GM12878 (cell line): ENCODE results near the gene OR6C3. TPM values are rescaled to one million over a fixed set of nuclear protein-coding genes. Genes with fewer than 3 reads are reported as not detected.

Source experiments
- ATAC-seq: fragments of 200-7000 bp; cut with Tn5 transposase; 3 replicates; pipeline ENCODE4 v1.9.1; 2020; ENCODE audit warnings: mild to moderate bottlenecking, moderate library complexity
- BruUV-seq: library from RNA; stranded (reverse); fragments of 400-500 nt; replicated peaks from 2 replicates; lab custom pipeline; 2021; lab: Mats Ljungman, UMichigan
- CTCF ChIA-PET: fragments of 300-600 bp; sonication (Branson Sonifier 250); formaldehyde crosslinking; extraction: SDS; loops from one replicate; lab custom pipeline; 2021; ENCODE audit warnings: inconsistent platforms; lab: Yijun Ruan, JAX
- POLR2A ChIA-PET: fragments of 350-600 bp; formaldehyde crosslinking; extraction: SDS; loops from one replicate; lab custom pipeline; 2021; ENCODE audit warnings: inconsistent platforms; lab: Charles Lee
- RAD21 ChIA-PET: fragments of 300-600 bp; sonication (Branson Sonifier 250); formaldehyde crosslinking; loops from one replicate; lab custom pipeline; 2023; ENCODE audit warnings: antibody characterized with exemption; ENCODE audit not compliant: unreplicated experiment; lab: Charles Lee
- SMC1A ChIA-PET: fragments of 300-600 bp; sonication (Branson Sonifier 250); formaldehyde crosslinking; loops from one replicate; lab custom pipeline; 2023; ENCODE audit not compliant: unreplicated experiment, uncharacterized antibody; lab: Charles Lee
- DNase-seq: peaks from one replicate; pipeline ENCODE4 v3.0.0-alpha.2; 2011; ENCODE audit warnings: low read depth, low spot score
- FAIRE-seq: peaks from 3 replicates; lab custom pipeline; 2011; peaks lifted over from hg19 to GRCh38; lab: Jason Lieb, UNC
- H2AFZ ChIP-seq: 2 replicates; pipeline ENCODE4 v1.6.0; 2011; ENCODE audit warnings: low read depth, low read length, control low read depth; ENCODE audit not compliant: control insufficient read depth
- H3K27ac ChIP-seq: 2 replicates; pipeline ENCODE4 v1.5.1; 2011; ENCODE audit warnings: control low read depth; ENCODE audit not compliant: control insufficient read depth, insufficient read depth
- H3K27me3 ChIP-seq, 2 experiments: replicated peaks in 1 of 2; 2 replicates each; pipeline versions ENCODE4 v1.6.0 to v1.6.1; 2011; ENCODE audit warnings: low read length in 1 of 2; ENCODE audit not compliant: control insufficient read depth in 2 of 2, insufficient read depth in 2 of 2
- H3K36me3 ChIP-seq, 2 experiments: 2 replicates each; pipeline ENCODE4 v1.5.1; 2011; ENCODE audit warnings: low read length in 1 of 2; ENCODE audit not compliant: control insufficient read depth in 2 of 2, insufficient read depth in 2 of 2
- H3K4me1 ChIP-seq: 2 replicates; pipeline ENCODE4 v1.6.1; 2011; ENCODE audit warnings: mild to moderate bottlenecking, low read length, moderate library complexity, mixed read lengths; ENCODE audit not compliant: control insufficient read depth, insufficient read depth
- H3K4me2 ChIP-seq: 2 replicates; pipeline ENCODE4 v1.6.0; 2011; ENCODE audit warnings: control low read depth; ENCODE audit not compliant: control insufficient read depth, insufficient read depth
- H3K4me3 ChIP-seq: fragments of 200-600 bp; sonication (generic); 2 replicates; pipeline ENCODE4 v1.5.1; 2016
- H3K79me2 ChIP-seq: 2 replicates; pipeline ENCODE4 v1.6.0; 2011; ENCODE audit warnings: low read length; ENCODE audit not compliant: control insufficient read depth, insufficient read depth
- H3K9ac ChIP-seq: 2 replicates; pipeline ENCODE4 v1.8.0; 2011; ENCODE audit warnings: low read length, control low read depth, mixed read lengths; ENCODE audit not compliant: control insufficient read depth, insufficient read depth
- H3K9me3 ChIP-seq: replicated peaks from 3 replicates; pipeline ENCODE4 v1.5.1; 2011; ENCODE audit warnings: mild to moderate bottlenecking, low read length; ENCODE audit not compliant: control insufficient read depth, insufficient read depth
- H4K20me1 ChIP-seq: 2 replicates; pipeline ENCODE4 v1.6.0; 2011; ENCODE audit not compliant: control insufficient read depth, insufficient read depth
- CHD4 ChIP-seq: fragments of 200-600 bp; sonication (generic); IDR thresholded peaks from 2 replicates; pipeline ENCODE4 v1.6.1; 2016; ENCODE audit warnings: mild to moderate bottlenecking
- CREM ChIP-seq: IDR thresholded peaks from 2 replicates; pipeline ENCODE4 v1.6.1; 2014; ENCODE audit warnings: antibody characterized with exemption, low read depth
- DPF2 ChIP-seq: fragments of 450-650 bp; IDR thresholded peaks from 2 replicates; pipeline ENCODE4 v1.6.1; 2017; ENCODE audit warnings: mild to moderate bottlenecking
- HCFC1 ChIP-seq: fragments of 150-350 bp; IDR thresholded peaks from 2 replicates; pipeline ENCODE4 v1.6.1; 2014; ENCODE audit warnings: low read length
- HDGF ChIP-seq: fragments of 450-650 bp; IDR thresholded peaks from 2 replicates; pipeline ENCODE4 v1.6.1; 2016; ENCODE audit warnings: antibody characterized with exemption
- POU2F2 ChIP-seq: IDR thresholded peaks from 3 replicates; pipeline ENCODE4 v1.6.1; 2011; ENCODE audit warnings: low read depth, mild to moderate bottlenecking, low read length, borderline replicate concordance
- SIN3A ChIP-seq: IDR thresholded peaks from 2 replicates; pipeline ENCODE4 v1.6.1; 2012; ENCODE audit warnings: low read depth, low read length, improper control_type of control experiment
- YY1 ChIP-seq: IDR thresholded peaks from 2 replicates; pipeline ENCODE4 v1.6.1; 2011; ENCODE audit warnings: low read depth, mild to moderate bottlenecking, low read length
- ZNF207 ChIP-seq: fragments of 450-650 bp; IDR thresholded peaks from 2 replicates; pipeline ENCODE4 v1.6.1; 2014; ENCODE audit warnings: antibody characterized with exemption, mild to moderate bottlenecking, borderline replicate concordance
- ZNF24 ChIP-seq: fragments of 450-650 bp; IDR thresholded peaks from 2 replicates; pipeline ENCODE4 v1.6.1; 2017; ENCODE audit warnings: antibody characterized with exemption, mild to moderate bottlenecking
- WGBS: methylation state at CpG from one replicate; pipeline ENCODE4 v1.1.6; 2016; ENCODE audit warnings: low lambda C conversion rate; ENCODE audit not compliant: insufficient replicate concordance, insufficient coverage; ENCODE audit errors: missing lambda C conversion rate; 5-methylcytosine and 5-hydroxymethylcytosine counted together
- in situ Hi-C: fragments of 300-500 bp; cut with MboI; formaldehyde crosslinking; loops from 9 replicates; pipeline ENCODE4 v1.14.3; 2018; ENCODE audit warnings: mixed read lengths
- intact Hi-C: fragments of 100-400 bp; cut with micrococcal nuclease; formaldehyde crosslinking; loops from one replicate; pipeline ENCODE4 v1.14.2; 2022; ENCODE audit not compliant: unreplicated experiment
- polyA plus RNA-seq, 11 experiments: library from polyadenylated mRNA; depleted of rRNA in 4 of 11; unstranded in 6 of 11; stranded (reverse) in 5 of 11; fragments of >200 nt; fragmentation: Nextera tagmentation in 4 of 11; fragmentation: Illumina TruSeq in 1 of 11; extraction: Ambion mirVana in 4 of 11; extraction: Trizol in 1 of 11; gene quantifications; 1 replicate in 1 of 11; 2 replicates in 10 of 11; pipeline versions ENCODE4 v1.2.1 to v1.2.3, GENCODE V29; 2011 to 2016; ENCODE audit warnings: inconsistent platforms in 2 of 11, missing spikeins in 2 of 11, low read depth in 1 of 11
- total RNA-seq, 4 experiments: library from RNA; depleted of rRNA in 3 of 4; stranded (reverse); fragments of >200 nt in 3 of 4; fragmentation: Illumina TruSeq in 1 of 4; extraction: Trizol in 1 of 4; gene quantifications; 2 replicates each; pipeline versions ENCODE4 v1.2.1 to v1.2.3, GENCODE V29; 2013 to 2021
- TF ChIP-seq, protein P1 (sequence below): fragments of 450-650 bp; formaldehyde crosslinking; IDR thresholded peaks from 2 replicates; pipeline ENCODE4 v1.5.0; 2022; ENCODE audit warnings: mild to moderate bottlenecking, missing genetic modification characterization
- TF ChIP-seq, protein P2 (sequence below): fragments of 450-650 bp; IDR thresholded peaks from 2 replicates; pipeline ENCODE4 v1.6.1; 2017; ENCODE audit warnings: mild to moderate bottlenecking, moderate library complexity
- TF ChIP-seq, protein P3 (sequence below): fragments of 450-650 bp; IDR thresholded peaks from 2 replicates; pipeline ENCODE4 v1.6.1; 2017; ENCODE audit warnings: antibody characterized with exemption, mild to moderate bottlenecking, moderate library complexity

OR6C3 gene
- total and polyA plus RNA-seq, 10 of the 15 experiments (the other 5 are each of a cell fraction or from before 2014, with no cell fraction given), result not detected

DNA sequence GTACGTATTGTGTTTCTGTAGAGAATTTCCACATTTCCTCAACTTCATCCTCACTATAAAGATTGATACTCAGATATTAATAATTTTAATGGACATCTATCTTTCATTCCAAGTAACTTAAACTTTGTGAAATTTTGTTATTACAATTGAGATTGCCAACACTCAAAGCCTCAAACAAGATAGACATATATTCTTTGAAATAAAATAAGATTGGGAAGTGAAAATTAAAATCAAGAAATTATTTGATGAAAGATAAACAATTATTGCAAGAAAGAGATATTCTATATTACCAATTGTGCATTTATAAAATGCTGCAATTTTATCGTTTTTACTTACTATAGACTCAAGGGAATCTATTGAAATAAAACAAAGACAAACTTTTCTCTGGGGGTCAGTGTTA, 34.1 kb upstream of the OR6C3 start, which contains the start of gene OR6C6:
OR6C6 (minus strand) TSS at position 101 of the 400 bp plus-strand sequence. CDS start 1,337 bp downstream, outside the sequence.
- Histone ChIP-seq H3K4me1 (no peaks in the 10 kb centered on the region), H3K9me3 (no peaks in the 10 kb centered on the region), H3K9ac (no peak within 1 kb of the TSS), H4K20me1 (no peaks in the 10 kb centered on the region), H3K4me3 (no peak within 1 kb of the TSS), H3K4me2 (no peak within 1 kb of the TSS), H2AFZ (no peak within 1 kb of the TSS), H3K27me3 (no peaks in the 10 kb centered on the region), H3K36me3 (no peaks in the 10 kb centered on the region), H3K27ac (no peak within 1 kb of the TSS), H3K79me2 (no peaks in the 10 kb centered on the region)
- 22% methylated on average over 2 of the region's 2 CpGs for WGBS
- ChIA-PET CTCF (no interaction called here), POLR2A (no interaction called here), SMC1A (no interaction called here), RAD21 (no interaction called here)
- intact Hi-C loops (no loop called here), in situ Hi-C loops (no loop called here)
- BruUV-seq, result no TSS peak
- no peak for DNase-seq
- no peak for ATAC-seq
- no peak for FAIRE-seq
- no peak for TF ChIP-seq ZNF24
- TF ChIP-seq, protein P1, sequence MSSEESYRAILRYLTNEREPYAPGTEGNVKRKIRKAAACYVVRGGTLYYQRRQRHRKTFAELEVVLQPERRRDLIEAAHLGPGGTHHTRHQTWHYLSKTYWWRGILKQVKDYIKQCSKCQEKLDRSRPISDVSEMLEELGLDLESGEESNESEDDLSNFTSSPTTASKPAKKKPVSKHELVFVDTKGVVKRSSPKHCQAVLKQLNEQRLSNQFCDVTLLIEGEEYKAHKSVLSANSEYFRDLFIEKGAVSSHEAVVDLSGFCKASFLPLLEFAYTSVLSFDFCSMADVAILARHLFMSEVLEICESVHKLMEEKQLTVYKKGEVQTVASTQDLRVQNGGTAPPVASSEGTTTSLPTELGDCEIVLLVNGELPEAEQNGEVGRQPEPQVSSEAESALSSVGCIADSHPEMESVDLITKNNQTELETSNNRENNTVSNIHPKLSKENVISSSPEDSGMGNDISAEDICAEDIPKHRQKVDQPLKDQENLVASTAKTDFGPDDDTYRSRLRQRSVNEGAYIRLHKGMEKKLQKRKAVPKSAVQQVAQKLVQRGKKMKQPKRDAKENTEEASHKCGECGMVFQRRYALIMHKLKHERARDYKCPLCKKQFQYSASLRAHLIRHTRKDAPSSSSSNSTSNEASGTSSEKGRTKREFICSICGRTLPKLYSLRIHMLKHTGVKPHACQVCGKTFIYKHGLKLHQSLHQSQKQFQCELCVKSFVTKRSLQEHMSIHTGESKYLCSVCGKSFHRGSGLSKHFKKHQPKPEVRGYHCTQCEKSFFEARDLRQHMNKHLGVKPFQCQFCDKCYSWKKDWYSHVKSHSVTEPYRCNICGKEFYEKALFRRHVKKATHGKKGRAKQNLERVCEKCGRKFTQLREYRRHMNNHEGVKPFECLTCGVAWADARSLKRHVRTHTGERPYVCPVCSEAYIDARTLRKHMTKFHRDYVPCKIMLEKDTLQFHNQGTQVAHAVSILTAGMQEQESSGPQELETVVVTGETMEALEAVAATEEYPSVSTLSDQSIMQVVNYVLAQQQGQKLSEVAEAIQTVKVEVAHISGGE (CRISPR knock-in tag), result no peak
- TF ChIP-seq CHD4, result no peak
- no peak for TF ChIP-seq POU2F2
- TF ChIP-seq HCFC1, result no peak
- TF ChIP-seq HDGF, result no peak
- TF ChIP-seq CREM, result no peak
- TF ChIP-seq SIN3A, result no peak
- TF ChIP-seq, protein P2, sequence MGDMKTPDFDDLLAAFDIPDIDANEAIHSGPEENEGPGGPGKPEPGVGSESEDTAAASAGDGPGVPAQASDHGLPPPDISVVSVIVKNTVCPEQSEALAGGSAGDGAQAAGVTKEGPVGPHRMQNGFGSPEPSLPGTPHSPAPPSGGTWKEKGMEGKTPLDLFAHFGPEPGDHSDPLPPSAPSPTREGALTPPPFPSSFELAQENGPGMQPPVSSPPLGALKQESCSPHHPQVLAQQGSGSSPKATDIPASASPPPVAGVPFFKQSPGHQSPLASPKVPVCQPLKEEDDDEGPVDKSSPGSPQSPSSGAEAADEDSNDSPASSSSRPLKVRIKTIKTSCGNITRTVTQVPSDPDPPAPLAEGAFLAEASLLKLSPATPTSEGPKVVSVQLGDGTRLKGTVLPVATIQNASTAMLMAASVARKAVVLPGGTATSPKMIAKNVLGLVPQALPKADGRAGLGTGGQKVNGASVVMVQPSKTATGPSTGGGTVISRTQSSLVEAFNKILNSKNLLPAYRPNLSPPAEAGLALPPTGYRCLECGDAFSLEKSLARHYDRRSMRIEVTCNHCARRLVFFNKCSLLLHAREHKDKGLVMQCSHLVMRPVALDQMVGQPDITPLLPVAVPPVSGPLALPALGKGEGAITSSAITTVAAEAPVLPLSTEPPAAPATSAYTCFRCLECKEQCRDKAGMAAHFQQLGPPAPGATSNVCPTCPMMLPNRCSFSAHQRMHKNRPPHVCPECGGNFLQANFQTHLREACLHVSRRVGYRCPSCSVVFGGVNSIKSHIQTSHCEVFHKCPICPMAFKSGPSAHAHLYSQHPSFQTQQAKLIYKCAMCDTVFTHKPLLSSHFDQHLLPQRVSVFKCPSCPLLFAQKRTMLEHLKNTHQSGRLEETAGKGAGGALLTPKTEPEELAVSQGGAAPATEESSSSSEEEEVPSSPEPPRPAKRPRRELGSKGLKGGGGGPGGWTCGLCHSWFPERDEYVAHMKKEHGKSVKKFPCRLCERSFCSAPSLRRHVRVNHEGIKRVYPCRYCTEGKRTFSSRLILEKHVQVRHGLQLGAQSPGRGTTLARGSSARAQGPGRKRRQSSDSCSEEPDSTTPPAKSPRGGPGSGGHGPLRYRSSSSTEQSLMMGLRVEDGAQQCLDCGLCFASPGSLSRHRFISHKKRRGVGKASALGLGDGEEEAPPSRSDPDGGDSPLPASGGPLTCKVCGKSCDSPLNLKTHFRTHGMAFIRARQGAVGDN, result no peak
- no peak for TF ChIP-seq ZNF207
- no peak for TF ChIP-seq YY1
- no peak for TF ChIP-seq DPF2
- TF ChIP-seq, protein P3, sequence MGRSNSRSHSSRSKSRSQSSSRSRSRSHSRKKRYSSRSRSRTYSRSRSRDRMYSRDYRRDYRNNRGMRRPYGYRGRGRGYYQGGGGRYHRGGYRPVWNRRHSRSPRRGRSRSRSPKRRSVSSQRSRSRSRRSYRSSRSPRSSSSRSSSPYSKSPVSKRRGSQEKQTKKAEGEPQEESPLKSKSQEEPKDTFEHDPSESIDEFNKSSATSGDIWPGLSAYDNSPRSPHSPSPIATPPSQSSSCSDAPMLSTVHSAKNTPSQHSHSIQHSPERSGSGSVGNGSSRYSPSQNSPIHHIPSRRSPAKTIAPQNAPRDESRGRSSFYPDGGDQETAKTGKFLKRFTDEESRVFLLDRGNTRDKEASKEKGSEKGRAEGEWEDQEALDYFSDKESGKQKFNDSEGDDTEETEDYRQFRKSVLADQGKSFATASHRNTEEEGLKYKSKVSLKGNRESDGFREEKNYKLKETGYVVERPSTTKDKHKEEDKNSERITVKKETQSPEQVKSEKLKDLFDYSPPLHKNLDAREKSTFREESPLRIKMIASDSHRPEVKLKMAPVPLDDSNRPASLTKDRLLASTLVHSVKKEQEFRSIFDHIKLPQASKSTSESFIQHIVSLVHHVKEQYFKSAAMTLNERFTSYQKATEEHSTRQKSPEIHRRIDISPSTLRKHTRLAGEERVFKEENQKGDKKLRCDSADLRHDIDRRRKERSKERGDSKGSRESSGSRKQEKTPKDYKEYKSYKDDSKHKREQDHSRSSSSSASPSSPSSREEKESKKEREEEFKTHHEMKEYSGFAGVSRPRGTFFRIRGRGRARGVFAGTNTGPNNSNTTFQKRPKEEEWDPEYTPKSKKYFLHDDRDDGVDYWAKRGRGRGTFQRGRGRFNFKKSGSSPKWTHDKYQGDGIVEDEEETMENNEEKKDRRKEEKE, result no peak
